Measurements from ENCODE around the gene SLC13A5. TPM values are rescaled to one million over a fixed set of nuclear protein-coding genes. Genes with fewer than 3 reads are reported as not detected.

Gene SLC13A5
- total and polyA plus RNA-seq, 9 of the 15 experiments (the other 6 are each of a cell fraction or from before 2014, with no cell fraction given), result 0.04 TPM; not detected in 8

GRCh38 chr17:6651919-6652452 lies 61.2 kb downstream of the SLC13A5 start (continued):
- no peak for TF ChIP-seq CBX8 (IDR thresholded peaks at IDR 0.05; ENCODE audit: borderline replicate concordance, extremely low read depth, low read depth, low read length, poor library complexity, severe bottlenecking)
- no peak for TF ChIP-seq KHSRP (IDR thresholded peaks at IDR 0.05)
- TF ChIP-seq, protein P1, sequence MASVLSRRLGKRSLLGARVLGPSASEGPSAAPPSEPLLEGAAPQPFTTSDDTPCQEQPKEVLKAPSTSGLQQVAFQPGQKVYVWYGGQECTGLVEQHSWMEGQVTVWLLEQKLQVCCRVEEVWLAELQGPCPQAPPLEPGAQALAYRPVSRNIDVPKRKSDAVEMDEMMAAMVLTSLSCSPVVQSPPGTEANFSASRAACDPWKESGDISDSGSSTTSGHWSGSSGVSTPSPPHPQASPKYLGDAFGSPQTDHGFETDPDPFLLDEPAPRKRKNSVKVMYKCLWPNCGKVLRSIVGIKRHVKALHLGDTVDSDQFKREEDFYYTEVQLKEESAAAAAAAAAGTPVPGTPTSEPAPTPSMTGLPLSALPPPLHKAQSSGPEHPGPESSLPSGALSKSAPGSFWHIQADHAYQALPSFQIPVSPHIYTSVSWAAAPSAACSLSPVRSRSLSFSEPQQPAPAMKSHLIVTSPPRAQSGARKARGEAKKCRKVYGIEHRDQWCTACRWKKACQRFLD (CRISPR knock-in tag; IDR thresholded peaks at IDR 0.05), result 0 out of 2 replicates have a peak, but pooled peaks have one; percentile 41
- TF ChIP-seq MGA (IDR thresholded peaks at IDR 0.05), result peak; percentile 93
- TF ChIP-seq, protein P2, sequence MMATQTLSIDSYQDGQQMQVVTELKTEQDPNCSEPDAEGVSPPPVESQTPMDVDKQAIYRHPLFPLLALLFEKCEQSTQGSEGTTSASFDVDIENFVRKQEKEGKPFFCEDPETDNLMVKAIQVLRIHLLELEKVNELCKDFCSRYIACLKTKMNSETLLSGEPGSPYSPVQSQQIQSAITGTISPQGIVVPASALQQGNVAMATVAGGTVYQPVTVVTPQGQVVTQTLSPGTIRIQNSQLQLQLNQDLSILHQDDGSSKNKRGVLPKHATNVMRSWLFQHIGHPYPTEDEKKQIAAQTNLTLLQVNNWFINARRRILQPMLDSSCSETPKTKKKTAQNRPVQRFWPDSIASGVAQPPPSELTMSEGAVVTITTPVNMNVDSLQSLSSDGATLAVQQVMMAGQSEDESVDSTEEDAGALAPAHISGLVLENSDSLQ (IDR thresholded peaks at IDR 0.05), result peak; percentile 71
- no peak for TF ChIP-seq RNF2 (IDR thresholded peaks at IDR 0.05)
- TF ChIP-seq ZKSCAN3 (CRISPR knock-in tag; IDR thresholded peaks at IDR 0.05), result no peak
- TF ChIP-seq WHSC1 (IDR thresholded peaks at IDR 0.05; ENCODE audit: low read length), result no peak
- TF ChIP-seq RBFOX2 (IDR thresholded peaks at IDR 0.05; ENCODE audit: low read depth, low read length), result peak; percentile 64
- TF ChIP-seq MEIS2 (IDR thresholded peaks at IDR 0.05; ENCODE audit: partially characterized antibody), result peak; percentile 54
- TF ChIP-seq ZC3H4 (CRISPR knock-in tag; IDR thresholded peaks at IDR 0.05; ENCODE audit: borderline replicate concordance), result no peak
- peak in 1 of 2 experiments; percentile 27; a peak in 1 of 4 replicates for TF ChIP-seq KDM1A (IDR thresholded peaks at IDR 0.05)
- 0 out of 2 replicates have a peak, but pooled peaks have one; percentile 36 for TF ChIP-seq E2F3 (CRISPR knock-in tag; IDR thresholded peaks at IDR 0.05)
- TF ChIP-seq ZFP1 (CRISPR knock-in tag; IDR thresholded peaks at IDR 0.05), result no peak
